CMK (cell line): ENCODE measurements around the gene GDPGP1.

Source experiments
- DNase-seq: peaks from one replicate; pipeline ENCODE4 v3.0.0-alpha.2; 2010; ENCODE audit warnings: low read depth

Gene GDPGP1

GRCh38 chr15:90203922-90204321 lies 30.1 kb upstream of the GDPGP1 start:
- no peak for DNase-seq

DNA sequence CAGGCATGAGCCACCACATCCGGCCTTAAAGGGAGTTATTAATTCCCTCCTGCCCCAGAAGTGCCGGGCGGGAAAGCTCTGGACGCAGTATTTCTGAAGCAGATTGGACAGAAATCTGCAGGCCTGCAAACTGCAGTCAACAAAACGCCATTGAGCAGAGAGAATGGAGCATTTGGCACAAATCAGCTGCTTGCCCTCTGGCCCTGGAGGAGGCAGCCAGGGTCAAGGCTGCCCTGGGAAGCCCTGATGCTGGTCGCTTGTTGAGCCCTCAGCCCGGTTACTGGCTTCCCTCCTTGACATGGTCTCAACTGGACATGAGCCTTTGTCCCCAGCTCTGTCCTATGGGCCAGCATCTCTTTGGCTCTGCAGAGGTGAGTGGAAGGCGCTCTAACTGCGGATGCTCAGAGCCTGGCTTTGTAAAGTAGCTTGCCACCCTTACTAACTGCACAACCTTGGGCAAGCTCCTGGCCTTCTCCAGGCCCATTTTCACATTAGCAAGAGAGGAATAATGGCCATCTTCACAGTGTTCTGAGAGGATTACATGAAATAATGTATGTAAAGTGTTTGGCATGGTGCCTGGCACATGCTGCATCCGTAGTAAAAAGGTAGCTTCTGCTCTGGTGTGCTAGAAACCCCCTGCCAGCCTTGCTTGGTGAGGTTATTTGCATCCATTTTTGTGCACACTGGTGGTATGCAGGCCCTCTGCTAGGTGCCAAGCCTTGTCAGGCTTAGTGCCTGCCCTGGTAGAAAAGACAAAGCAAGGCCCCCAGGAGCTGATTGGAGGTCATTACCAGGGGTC lies 28.8 kb upstream of the GDPGP1 start:
- no peak for DNase-seq

DNA sequence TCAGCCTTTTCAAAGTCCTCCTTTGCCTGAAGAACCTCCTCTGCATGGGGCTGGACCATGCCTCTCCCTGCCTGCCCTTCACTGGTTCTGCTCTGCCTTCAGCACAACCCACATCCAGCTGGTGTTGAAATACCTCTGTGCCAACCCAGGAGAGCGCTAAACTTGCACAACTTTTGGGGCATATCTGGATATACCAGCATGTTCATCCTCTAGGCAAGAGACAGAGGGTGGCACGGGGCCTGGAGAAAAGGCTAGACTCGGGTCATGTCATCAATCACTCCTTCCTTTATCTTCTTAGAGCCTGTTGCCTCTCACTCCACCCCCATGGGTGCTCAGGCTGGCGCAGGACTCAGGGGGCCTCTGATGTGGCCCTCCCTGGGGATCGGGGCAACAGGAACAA lies 28.1 kb upstream of the GDPGP1 start:
- no peak for DNase-seq

DNA sequence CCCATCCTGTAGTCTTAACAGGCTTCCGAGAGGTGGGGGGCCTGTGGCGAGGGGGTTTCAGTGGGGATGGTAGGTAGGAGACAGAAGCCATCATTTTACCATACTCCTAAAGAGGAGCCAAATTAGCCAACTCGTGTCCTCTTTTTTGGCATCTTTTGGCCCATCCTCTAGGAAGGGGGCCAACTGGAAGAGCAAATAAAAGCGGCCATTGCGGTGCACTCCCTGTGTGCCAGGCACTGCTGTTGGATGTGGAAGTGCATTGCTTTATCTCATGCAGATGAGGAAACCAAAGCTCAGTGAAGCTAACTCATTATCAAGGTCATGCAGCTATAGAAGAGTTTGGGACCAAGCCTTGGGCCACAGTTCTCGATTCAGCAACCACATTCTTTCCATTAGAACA lies 26.8 kb upstream of the GDPGP1 start:
- DNase-seq = no peak

DNA sequence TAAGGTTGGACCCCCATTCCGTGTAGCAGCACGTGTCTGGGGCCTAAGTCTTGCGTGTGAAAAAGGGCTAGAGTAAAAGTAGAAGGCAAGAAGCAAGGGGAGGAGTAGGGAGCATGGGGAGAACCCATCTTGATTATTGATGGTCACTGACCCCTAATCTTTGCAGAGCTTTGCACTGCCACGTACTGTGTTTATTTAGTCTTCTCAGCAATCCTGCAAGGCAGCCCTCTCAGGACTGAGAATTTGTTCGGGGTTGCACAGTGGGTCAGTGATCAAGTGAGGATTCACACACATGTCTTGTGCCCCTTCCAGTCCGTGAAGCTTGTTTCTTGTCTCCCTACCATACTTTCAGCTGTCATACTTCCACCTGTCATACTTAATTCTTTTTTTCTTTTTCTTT lies 25.7 kb upstream of the GDPGP1 start:
- no peak for DNase-seq

- no peak for DNase-seq
These were observed 24.4 kb upstream of the GDPGP1 start for GRCh38 chr15:90209591-90209990.

- DNase-seq = no peak
These were observed 23.4 kb upstream of the GDPGP1 start for GRCh38 chr15:90210593-90210992.

DNA sequence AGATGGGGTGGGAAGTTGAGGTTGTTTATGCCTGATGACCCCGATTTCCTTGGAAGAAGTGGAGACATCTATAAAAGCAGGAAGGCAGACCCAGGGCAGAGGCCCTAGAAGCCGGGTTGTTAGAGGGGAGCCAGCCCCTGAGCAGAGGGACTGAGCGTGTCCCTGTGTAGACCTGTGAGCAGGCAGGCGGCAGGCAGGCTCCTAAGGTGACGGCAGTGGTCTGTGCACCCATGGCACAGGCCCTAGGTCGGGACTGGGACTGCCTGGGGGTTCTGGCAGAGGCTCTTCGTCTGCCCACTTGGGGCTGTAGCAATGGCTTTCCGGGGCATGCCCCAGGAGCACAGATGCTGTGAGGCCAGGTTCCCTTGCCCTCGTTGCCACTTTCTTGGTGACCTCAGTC lies 23.0 kb upstream of the GDPGP1 start:
- no peak for DNase-seq

DNA sequence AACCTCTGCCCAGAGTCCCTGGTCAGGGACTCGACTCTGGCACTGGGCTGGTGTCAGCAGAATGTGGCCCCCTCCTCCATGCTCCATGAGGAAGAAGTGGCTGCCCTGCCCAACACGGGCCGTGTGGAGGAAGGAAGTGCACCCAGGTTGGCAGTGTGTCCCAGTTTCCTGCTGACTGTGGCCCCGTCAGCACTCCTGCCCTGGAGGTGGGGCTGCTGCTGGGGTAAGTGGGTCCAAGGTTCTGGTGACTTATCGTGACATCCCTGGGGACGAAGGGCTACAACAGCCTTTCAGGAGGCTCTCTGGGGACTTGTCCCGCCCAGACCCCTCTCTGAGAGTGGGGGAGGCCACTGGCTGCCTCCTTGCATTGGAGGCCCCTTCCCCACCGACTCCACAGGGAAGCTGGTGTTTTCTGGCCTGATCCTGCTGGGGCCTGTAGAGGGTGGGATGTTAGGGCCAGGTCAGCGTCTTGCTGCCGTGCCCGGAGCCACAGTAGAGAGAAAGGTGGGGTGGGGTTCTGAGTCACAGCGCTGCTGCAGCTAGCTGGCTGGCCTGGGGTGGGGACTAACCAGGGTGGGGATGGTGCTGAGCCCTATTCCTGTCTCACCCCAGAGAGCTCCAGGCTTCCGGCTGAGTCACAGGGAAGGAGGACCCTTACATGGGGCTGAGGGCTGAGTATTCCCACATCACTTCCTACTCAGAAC lies 22.4 kb upstream of the GDPGP1 start:
- no peak for DNase-seq

DNA sequence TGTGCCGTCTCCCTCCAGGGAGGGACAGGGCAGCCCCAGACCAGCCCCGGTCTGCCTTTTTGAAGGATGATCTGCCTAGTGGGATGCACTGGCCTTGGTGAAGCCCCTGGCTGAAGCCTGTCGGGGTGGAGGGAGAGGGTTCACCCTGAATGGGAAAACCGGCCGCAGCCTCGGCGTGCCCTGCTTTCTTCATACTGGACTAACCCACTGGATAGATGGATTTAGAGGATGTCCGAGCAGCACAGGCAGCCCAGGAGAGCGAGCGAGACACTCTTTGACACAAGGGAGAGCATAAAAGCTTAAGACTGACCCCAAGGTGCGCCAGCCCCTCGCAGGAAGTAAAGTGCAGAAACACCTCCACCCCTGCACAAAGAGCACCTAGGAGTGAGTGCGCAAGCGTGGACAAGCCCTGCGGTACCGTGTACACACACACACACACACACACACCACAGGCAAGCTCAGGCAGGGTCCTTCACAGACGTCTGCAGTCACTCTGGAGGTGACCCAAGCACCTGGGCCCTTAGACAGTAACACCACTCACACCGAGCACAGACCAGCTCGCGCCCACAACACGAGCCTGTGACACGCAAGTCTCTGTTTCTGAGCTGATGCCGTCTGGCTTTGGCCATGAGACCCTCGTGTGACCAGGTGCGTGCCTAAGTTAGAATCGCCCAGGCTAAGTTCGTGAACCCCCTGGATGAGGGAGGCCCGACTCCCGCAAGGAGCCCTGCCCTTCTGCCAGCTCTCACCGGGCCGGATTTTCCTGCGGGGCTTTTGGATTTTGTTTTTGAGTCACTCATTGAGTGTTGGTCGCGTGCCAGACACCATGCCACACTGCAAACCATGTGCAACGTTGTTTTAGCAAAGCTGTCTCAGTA lies 21.5 kb upstream of the GDPGP1 start:
- no peak for DNase-seq

- no peak for DNase-seq
These were observed 20.7 kb upstream of the GDPGP1 start for GRCh38 chr15:90213122-90213817.

GRCh38 chr15:90213818-90214204 lies 20.2 kb upstream of the GDPGP1 start:
- DNase-seq = no peak

DNA sequence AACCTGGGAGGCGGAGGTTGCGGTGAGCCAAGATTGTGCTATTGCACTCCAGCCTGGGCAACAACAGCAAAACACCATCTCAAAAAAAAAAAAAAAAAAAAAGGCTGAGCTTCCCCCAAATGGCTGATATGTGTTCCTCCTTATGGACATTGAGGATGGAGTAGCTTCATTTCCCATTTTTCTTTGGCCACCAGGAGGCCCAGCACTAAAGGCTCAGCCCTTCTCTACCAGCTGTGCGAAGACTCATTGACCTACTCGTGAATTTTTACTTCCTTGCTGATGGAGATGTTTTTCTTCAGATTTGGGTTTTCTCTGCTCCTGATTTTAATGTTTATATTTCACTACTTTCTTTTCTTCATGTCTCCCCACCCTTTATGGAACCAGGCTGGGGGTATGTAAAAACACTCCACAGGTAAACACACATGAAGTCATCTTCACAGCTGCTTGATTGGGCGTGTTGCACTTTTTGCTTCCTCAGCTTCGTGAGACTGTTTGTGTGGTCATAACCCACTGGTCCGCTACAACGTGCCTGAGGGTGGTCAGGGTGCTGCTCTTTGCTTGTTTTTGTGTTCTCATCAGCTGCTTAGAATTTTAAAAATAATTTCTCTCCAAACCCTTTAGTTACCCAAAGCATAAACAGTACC lies 19.3 kb upstream of the GDPGP1 start:
- DNase-seq = no peak

DNA sequence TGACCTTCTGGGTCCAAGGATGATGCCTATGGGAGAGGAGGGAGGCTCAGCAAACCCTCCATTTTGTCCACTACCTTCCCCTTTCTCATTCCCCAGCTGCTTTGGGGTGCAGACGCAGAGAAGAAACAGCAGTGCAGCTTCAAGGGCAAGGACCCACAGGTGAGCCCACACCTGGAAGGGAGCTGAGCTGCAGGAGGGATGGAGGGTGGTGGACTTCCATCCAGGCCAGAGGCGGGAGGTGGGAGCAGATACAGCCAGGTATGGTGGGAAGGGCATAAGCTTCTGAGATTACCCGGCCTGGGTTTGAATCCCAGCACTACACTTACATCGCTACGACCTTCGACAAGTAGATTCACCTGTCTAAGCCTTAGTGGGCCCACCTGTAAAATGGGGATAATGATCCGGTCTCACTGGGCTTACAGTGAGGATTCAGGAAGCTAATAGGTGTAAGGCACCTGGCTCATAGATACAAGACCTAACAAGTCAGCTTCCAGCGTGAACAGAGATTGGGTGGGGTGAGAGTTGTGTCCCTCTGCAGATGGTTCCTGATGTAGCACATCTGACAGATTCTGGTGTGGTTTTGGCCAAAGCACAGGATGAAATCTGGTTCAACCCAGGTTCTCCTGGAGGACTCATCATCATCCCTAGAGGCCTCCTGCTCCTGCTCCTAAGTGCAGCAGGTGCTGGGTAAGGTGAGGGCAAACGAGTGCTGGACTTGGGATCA lies 16.2 kb upstream of the GDPGP1 start:
- DNase-seq = no peak

- DNase-seq = peak; percentile 26
These were observed 14.4 kb upstream of the GDPGP1 start for GRCh38 chr15:90219421-90220141.

GRCh38 chr15:90221246-90221900 lies 12.6 kb upstream of the GDPGP1 start:
- DNase-seq = peak; percentile 37

- no peak for DNase-seq
These were observed 11.5 kb upstream of the GDPGP1 start for GRCh38 chr15:90222547-90222946.

GRCh38 chr15:90223441-90224165 lies 10.4 kb upstream of the GDPGP1 start:
- DNase-seq = no peak

DNA sequence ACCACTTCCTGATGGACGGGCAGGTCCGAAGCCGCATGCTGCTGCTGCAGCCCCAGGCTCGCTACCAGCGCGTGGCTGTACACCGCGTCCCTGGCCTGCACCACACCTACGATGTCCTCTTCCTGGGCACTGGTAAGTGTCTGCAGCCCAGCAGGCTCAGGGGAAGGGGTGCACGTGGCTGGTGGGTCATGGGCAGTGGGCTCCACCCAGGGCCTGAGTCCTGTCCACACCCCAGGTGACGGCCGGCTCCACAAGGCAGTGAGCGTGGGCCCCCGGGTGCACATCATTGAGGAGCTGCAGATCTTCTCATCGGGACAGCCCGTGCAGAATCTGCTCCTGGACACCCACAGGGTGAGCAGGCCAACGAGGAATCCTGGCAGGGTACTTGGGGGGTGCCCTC lies 9.0 kb upstream of the GDPGP1 start:
- DNase-seq = no peak
